Duodenal mucosa (tissue), 2 donors: ENCODE measurements around the gene FLOT2.

Experiments
- H3K27ac ChIP-seq: one replicate; pipeline ENCODE4 v1.7.0; 2013; ENCODE audit warnings: low read depth, low read length
- H3K27me3 ChIP-seq, 2 donors: one replicate each; pipeline ENCODE4 v1.7.0; 2013; ENCODE audit warnings: low read length in 2 of 2, control low read depth in 1 of 2; ENCODE audit not compliant: insufficient read depth in 2 of 2, control insufficient read depth in 1 of 2
- H3K36me3 ChIP-seq, 2 donors: one replicate each; pipeline ENCODE4 v1.7.0; 2013; ENCODE audit warnings: low read length in 2 of 2, control low read depth in 1 of 2; ENCODE audit not compliant: insufficient read depth in 2 of 2, control insufficient read depth in 1 of 2
- H3K4me1 ChIP-seq, 2 donors: one replicate each; pipeline ENCODE4 v1.7.0; 2013; ENCODE audit warnings: low read length in 2 of 2, control low read depth in 1 of 2; ENCODE audit not compliant: insufficient read depth in 2 of 2, control insufficient read depth in 1 of 2
- H3K4me3 ChIP-seq, 2 donors: one replicate each; pipeline ENCODE4 v1.7.0; 2013; ENCODE audit warnings: low read length in 2 of 2, low read depth in 1 of 2
- H3K9ac ChIP-seq, 2 donors: one replicate each; pipeline ENCODE4 v1.7.0; 2013; ENCODE audit warnings: low read length in 2 of 2, low read depth in 1 of 2
- H3K9me3 ChIP-seq, 2 donors: one replicate each; pipeline ENCODE4 v1.7.0; 2013; ENCODE audit warnings: low read length in 2 of 2, control low read depth in 1 of 2; ENCODE audit not compliant: control insufficient read depth in 1 of 2

The FLOT2 gene

DNA sequence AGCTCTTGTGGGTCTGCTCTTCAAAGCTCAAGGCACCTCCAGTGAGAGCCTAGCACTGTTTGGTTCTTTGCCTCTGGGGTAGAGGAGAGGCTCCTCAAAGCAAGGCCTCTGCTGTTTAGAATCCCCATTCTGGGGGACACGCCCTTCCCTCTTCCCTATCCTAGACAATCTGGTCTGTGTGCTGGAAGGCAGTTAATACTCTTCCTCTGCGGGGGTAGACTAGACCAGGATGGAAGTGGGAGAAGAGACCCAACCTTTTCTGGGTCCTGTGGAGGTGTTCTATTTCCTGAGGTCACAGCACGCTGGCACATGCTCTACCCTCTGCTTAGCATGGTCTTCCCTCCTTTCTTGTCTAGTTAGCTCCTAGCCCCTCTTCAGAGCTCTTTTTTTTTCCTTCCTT is 35.0 kb downstream of the FLOT2 start:
- no peak overlapping the region for H3K4me3 ChIP-seq
- no peaks in the 10 kb centered on the region for H3K9me3 ChIP-seq
- H3K27ac ChIP-seq: no peak overlapping the region
- peaks cover 24 to 37% of the 10 kb centered on the region in 2 donors for H3K4me1 ChIP-seq
- peaks cover 8 to 26% of the 10 kb centered on the region in 2 donors for H3K36me3 ChIP-seq
- H3K9ac ChIP-seq: no peak overlapping the region
- H3K27me3 ChIP-seq: no peaks in the 10 kb centered on the region

DNA sequence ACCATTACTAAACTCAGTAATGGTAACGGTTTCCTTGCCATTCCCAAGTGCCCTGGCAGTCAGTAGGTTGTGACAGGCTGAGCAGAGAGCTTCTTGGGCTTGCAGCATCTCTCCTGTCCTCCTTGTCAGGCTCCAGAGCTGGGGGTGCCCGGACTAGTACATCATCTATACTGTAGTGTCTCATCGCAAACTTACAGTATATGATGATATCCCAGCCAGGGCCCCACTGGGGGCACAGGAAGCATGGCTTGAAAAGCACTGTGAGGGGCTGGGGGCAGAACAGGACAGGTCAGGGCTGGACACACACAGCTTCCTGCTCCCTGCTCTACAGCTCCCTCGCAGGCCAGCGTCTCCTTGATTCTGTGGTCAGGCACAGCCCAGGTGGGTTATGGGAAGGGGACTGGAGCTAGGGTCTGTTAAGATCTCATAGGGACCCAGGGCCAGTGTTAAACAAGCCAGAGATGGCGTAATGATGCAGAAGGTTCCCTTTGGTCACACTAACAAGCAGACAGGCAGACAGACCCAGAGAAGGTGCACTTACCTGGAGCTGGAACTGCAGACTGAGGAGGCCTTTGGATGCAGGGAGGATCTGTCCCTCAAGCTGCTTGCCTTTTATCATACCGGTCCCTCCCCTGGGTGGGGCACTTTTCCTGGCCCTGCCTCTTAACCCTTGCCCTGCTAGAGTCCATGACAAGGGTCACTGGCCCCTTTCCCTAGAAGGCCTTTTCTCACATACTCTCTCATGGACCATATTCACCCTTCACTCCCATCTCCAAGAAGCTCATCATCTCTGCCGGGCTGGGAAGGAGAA is 35.9 kb downstream of the FLOT2 start:
- H3K27me3 ChIP-seq: no peaks in the 10 kb centered on the region
- H3K36me3 ChIP-seq: peaks cover 8 to 27% of the 10 kb centered on the region in 2 donors
- H3K9ac ChIP-seq: no peak overlapping the region
- H3K9me3 ChIP-seq: no peaks in the 10 kb centered on the region
- no peak overlapping the region for H3K27ac ChIP-seq
- peaks cover 24 to 37% of the 10 kb centered on the region in 2 donors for H3K4me1 ChIP-seq
- peak overlapping the region; percentile 7 to 58 for H3K4me3 ChIP-seq

DNA sequence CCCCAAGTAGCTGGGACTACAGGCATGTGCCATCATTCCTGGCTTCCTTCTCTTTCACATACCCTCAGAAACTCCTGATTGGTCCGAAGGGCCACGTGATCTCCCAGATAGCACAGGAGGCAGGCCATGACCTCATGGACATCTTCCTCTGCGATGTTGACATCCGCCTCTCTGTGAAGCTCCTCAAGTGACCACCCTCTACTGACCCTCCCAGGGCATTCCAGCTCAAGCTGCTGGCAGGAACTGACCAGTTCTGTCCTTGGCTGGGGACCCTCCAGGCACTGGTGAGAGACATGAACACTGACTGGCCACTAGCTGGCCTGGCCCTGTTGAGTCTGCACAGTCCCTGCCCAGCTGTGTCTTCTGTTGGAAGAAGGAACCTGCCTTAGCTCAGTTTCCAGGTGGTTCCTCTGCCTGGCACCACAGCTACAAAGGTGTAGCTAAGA is 37.1 kb downstream of the FLOT2 start:
- Histone ChIP-seq H3K27ac (no peak overlapping the region), H3K9me3 (no peaks in the 10 kb centered on the region), H3K4me1 (peaks cover 20 to 36% of the 10 kb centered on the region in 2 donors), H3K9ac (no peak overlapping the region), H3K36me3 (peaks cover 8 to 27% of the 10 kb centered on the region in 2 donors), H3K27me3 (no peaks in the 10 kb centered on the region), H3K4me3 (no peak overlapping the region)

GRCh38 chr17:28858801-28859355 is 38.7 kb downstream of the FLOT2 start:
- Histone ChIP-seq H3K27me3 (no peaks in the 10 kb centered on the region), H3K27ac (no peak overlapping the region), H3K36me3 (peaks cover 8 to 27% of the 10 kb centered on the region in 2 donors), H3K4me1 (peaks cover 22 to 32% of the 10 kb centered on the region in 2 donors), H3K9me3 (no peaks in the 10 kb centered on the region), H3K4me3 (no peak overlapping the region), H3K9ac (no peak overlapping the region)

DNA sequence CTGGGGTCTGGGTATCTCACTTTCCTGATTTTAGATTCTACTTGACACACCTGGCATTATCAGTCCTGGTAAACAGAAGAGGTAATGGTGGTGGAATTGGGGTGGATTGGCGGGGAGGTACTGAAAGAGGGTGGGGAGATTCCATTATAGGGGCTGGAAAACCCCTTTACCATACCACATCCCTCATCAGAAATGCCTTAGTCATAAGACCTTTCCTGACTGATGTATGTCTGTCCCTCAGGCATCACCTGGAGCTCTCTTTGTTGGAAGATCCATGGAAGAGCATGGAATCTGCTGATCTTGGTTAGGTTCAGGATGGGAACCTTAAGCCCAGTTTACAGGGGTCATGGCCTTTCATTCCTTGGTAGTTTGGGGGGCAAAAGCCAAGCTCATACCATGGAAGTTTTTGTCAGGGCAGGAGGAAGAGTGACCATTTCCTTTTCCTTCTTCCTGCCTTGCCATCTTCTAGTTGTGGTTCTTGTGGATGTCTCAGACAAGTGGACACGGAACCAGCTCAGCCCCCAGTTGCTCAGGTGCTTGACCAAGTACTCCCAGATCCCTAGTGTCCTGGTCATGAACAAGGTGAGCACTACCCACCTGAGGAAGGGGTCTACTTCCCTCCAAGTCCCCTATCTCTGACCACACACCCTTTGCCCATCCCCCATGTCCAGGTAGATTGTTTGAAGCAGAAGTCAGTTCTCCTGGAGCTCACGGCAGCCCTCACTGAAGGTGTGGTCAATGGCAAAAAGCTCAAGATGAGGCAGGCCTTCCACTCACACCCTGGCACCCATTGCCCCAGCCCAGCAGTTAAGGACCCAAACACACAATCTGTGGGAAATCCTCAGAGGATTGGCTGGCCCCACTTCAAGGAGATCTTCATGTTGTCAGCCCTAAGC is 39.4 kb downstream of the FLOT2 start:
- H3K36me3 ChIP-seq: peaks cover 8 to 27% of the 10 kb centered on the region in 2 donors
- peaks cover 22 to 32% of the 10 kb centered on the region in 2 donors for H3K4me1 ChIP-seq
- H3K9ac ChIP-seq: no peak overlapping the region
- no peaks in the 10 kb centered on the region for H3K9me3 ChIP-seq
- no peaks in the 10 kb centered on the region for H3K27me3 ChIP-seq
- no peak overlapping the region for H3K27ac ChIP-seq
- H3K4me3 ChIP-seq: no peak overlapping the region

DNA sequence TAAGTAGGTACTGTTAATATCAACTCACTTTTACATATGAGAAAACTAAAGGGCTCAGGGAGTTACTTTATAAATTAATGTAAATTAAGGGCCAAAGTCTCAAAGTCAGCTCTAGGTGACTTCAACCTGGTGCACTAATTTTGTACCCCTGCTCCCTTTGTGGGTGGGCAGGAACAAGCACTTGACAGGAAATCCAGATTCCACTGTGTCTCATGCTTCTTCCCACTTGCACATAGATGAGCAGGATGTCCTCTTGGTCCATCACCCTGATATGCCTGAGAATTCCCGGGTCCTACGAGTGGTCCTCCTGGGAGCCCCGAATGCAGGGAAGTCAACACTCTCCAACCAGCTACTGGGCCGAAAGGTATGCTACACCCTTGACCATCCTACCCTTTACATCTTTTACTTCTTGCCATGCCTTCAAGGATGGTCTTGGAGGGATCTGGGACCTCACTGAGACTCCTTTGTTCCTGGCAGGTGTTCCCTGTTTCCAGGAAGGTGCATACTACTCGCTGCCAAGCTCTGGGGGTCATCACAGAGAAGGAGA is 41.4 kb downstream of the FLOT2 start:
- Histone ChIP-seq H3K9me3 (no peaks in the 10 kb centered on the region), H3K36me3 (peaks cover 8 to 27% of the 10 kb centered on the region in 2 donors), H3K4me3 (peak overlapping the region in 1 of 2 donors; percentile 94), H3K27ac (no peak overlapping the region), H3K9ac (no peak overlapping the region), H3K27me3 (no peaks in the 10 kb centered on the region), H3K4me1 (peaks cover 6 to 17% of the 10 kb centered on the region in 2 donors)

DNA sequence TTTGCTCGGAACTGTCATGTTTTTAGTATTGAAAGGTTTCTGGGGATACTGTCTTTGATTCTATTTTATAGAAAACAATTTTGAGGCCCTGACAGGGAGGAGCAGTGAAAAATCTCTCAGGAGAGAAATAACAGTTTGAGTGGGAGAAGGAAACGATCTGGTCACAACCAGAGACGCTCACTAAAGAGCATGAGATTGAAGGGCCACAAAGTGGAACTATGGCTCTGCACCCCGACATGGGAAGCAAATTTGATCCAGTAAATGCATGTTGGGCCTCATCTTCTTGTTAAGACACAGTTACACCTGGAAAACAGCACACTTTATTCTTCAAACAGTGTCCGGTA is 42.2 kb downstream of the FLOT2 start:
- H3K36me3 ChIP-seq: peaks cover 5 to 22% of the 10 kb centered on the region in 2 donors
- peak overlapping the region; percentile 75 to 83 for H3K9ac ChIP-seq
- H3K27ac ChIP-seq: no peak overlapping the region
- no peaks in the 10 kb centered on the region for H3K27me3 ChIP-seq
- H3K9me3 ChIP-seq: no peaks in the 10 kb centered on the region
- H3K4me1 ChIP-seq: peaks cover 6 to 13% of the 10 kb centered on the region in 2 donors
- H3K4me3 ChIP-seq: peak overlapping the region; percentile 91 to 94

DNA sequence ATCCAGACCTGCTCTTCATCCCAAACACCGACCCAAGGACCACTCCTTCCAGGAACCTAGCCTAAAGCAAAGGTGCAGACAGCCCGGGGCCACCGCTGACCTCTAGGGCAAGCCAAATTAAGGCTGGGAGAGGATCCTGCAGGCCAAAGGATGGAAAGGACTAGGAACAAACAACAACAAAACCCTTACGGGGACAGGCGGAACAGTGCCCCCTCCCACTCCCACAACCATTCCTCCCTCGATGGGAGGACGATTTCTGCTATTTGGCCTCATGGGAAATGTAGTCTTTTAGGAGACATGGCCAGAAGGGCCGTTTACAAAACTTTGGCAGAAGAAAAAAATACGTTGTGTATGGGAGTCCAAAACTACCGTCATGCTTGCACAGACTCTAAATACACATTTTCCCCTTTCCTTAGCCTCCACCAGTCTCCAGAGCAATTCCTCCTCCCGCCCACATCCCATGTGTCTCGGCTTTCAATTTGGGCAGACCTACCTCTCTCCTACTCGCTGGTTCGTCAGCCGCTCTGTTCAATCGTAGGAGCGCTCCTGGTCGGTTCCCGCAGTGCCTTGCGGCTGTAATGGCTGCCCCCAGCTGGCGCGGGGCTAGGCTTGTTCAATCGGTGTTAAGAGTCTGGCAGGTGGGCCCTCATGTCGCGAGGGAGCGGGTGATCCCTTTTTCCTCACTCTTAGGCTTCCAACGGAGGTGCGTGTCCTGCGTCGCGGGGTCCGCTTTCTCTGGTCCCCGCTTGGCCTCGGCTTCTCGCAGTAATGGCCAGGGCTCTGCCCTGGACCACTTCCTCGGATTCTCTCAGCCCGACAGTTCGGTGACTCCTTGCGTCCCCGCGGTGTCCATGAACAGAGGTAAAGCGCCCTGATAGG is 42.8 kb downstream of the FLOT2 start, which contains the start of gene ERAL1:
ERAL1 (plus strand) TSS at position 560 of the 879 bp plus-strand sequence; CDS start at position 579, 19 bp downstream.
- Histone ChIP-seq H3K4me3 (peak within 1 kb of the TSS; percentile 91 to 94), H3K9ac (peak within 1 kb of the TSS; percentile 75 to 83), H3K27ac (no peak within 1 kb of the TSS), H3K27me3 (no peaks in the 10 kb centered on the region), H3K36me3 (peaks cover 4 to 19% of the 10 kb centered on the region in 2 donors), H3K9me3 (no peaks in the 10 kb centered on the region), H3K4me1 (peaks cover 6 to 13% of the 10 kb centered on the region in 2 donors)

- Histone ChIP-seq H3K36me3 (peaks cover 4 to 8% of the 10 kb centered on the region in 2 donors), H3K4me3 (no peak overlapping the region), H3K27me3 (no peaks in the 10 kb centered on the region), H3K27ac (no peak overlapping the region), H3K4me1 (peaks cover 6 to 13% of the 10 kb centered on the region in 2 donors), H3K9me3 (no peaks in the 10 kb centered on the region), H3K9ac (no peak overlapping the region)
Observed at GRCh38 chr17:28853295-28853694, 44.2 kb downstream of the FLOT2 start.
